Ishikawa (cell line): ENCODE measurements around the gene PEX1.

Experiments used
- CEBPB ChIP-seq: IDR thresholded peaks from 2 replicates; pipeline ENCODE4 v1.6.1; 2012
- CREB1 ChIP-seq: IDR thresholded peaks from 2 replicates; pipeline ENCODE4 v1.6.1; 2012; ENCODE audit warnings: low read depth
- EGR1 ChIP-seq: IDR thresholded peaks from 2 replicates; pipeline ENCODE4 v1.6.1; 2012
- EP300 ChIP-seq: IDR thresholded peaks from 2 replicates; pipeline ENCODE4 v1.6.1; 2012; ENCODE audit warnings: borderline replicate concordance
- FOXM1 ChIP-seq: IDR thresholded peaks from 2 replicates; pipeline ENCODE4 v1.6.1; 2012; ENCODE audit warnings: low read depth, borderline replicate concordance
- MAX ChIP-seq: IDR thresholded peaks from 2 replicates; pipeline ENCODE4 v1.6.1; 2012
- NFIC ChIP-seq: IDR thresholded peaks from 2 replicates; pipeline ENCODE4 v1.6.1; 2012
- RAD21 ChIP-seq: IDR thresholded peaks from 2 replicates; pipeline ENCODE4 v1.6.1; 2012; ENCODE audit warnings: low read depth
- REST ChIP-seq: IDR thresholded peaks from 2 replicates; pipeline ENCODE4 v1.6.1; 2012; ENCODE audit warnings: low read depth, mild to moderate bottlenecking
- TAF1 ChIP-seq: IDR thresholded peaks from 2 replicates; pipeline ENCODE4 v1.6.1; 2012; ENCODE audit warnings: low read depth, mild to moderate bottlenecking
- TCF12 ChIP-seq: IDR thresholded peaks from 2 replicates; pipeline ENCODE4 v1.6.1; 2012; ENCODE audit warnings: low read depth
- TEAD4 ChIP-seq: IDR thresholded peaks from 2 replicates; pipeline ENCODE4 v1.6.1; 2012
- USF1 ChIP-seq: IDR thresholded peaks from 2 replicates; pipeline ENCODE4 v1.6.1; 2012
- YY1 ChIP-seq: IDR thresholded peaks from 2 replicates; pipeline ENCODE4 v1.6.1; 2012; ENCODE audit warnings: low read depth
- ZBTB7A ChIP-seq: IDR thresholded peaks from 2 replicates; pipeline ENCODE4 v1.6.1; 2012; ENCODE audit warnings: low read depth

PEX1 gene

GRCh38 chr7:92485974-92486373, 42.3 kb downstream of the PEX1 start:
- TF ChIP-seq FOXM1 (no peak), EGR1 (no peak), NFIC (no peak), TEAD4 (no peak), USF1 (no peak), ZBTB7A (no peak), YY1 (no peak), RAD21 (no peak), TCF12 (no peak), CREB1 (no peak), EP300 (no peak), REST (no peak)

GRCh38 chr7:92485267-92485892, 42.9 kb downstream of the PEX1 start:
- no peak for TF ChIP-seq MAX
- no peak for TF ChIP-seq TAF1
- TF ChIP-seq RAD21 = no peak
- TF ChIP-seq ZBTB7A = no peak
- no peak for TF ChIP-seq EGR1
- no peak for TF ChIP-seq TEAD4
- TF ChIP-seq FOXM1 = no peak
- TF ChIP-seq TCF12 = no peak
- TF ChIP-seq CREB1 = no peak
- no peak for TF ChIP-seq EP300
- TF ChIP-seq USF1 = no peak
- TF ChIP-seq NFIC = no peak
- TF ChIP-seq REST = no peak
- TF ChIP-seq CEBPB = no peak
- no peak for TF ChIP-seq YY1

GRCh38 chr7:92478711-92479110, 49.6 kb downstream of the PEX1 start:
- no peak for TF ChIP-seq TCF12
- TF ChIP-seq RAD21 = no peak
- TF ChIP-seq EGR1 = no peak
- no peak for TF ChIP-seq MAX
- TF ChIP-seq TAF1 = no peak
- no peak for TF ChIP-seq TEAD4
- TF ChIP-seq USF1 = no peak

GRCh38 chr7:92478095-92478494, 50.2 kb downstream of the PEX1 start:
- TF ChIP-seq TEAD4 = no peak
- no peak for TF ChIP-seq MAX
- TF ChIP-seq CREB1 = no peak
- no peak for TF ChIP-seq EP300
- TF ChIP-seq CEBPB = no peak
- TF ChIP-seq TAF1 = no peak
- no peak for TF ChIP-seq FOXM1
- TF ChIP-seq RAD21 = no peak
- TF ChIP-seq ZBTB7A = no peak
- TF ChIP-seq USF1 = no peak
- no peak for TF ChIP-seq REST
- TF ChIP-seq EGR1 = no peak
- TF ChIP-seq YY1 = no peak
